Measurements from ENCODE around the gene ABCC6. TPM values are rescaled to one million over a fixed set of nuclear protein-coding genes. Genes with fewer than 3 reads are reported as not detected.

Gene ABCC6
- total RNA-seq, 6 experiments from 2014 or later: 54.9 to 115 (median 97.1) TPM

DNA sequence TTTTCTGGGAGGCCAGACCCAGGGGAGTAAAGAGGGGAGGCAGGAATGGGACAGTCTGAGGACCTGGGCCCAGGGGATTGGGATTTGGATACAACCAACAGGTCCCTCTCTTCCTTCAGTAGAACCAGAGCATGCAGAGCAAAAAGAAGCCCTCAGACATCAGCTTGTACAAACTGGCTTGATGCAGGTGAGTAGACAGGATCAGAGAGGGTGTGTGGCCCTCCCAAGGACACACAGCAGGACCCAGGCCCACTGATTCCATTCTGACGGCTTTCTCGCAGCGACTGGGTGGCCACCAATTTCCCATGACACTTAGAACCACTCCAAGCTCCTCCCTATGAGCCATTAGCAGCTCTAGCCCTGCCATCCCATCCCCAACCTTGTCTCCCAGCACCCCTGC is 63.6 kb downstream of the ABCC6 start:
- Histone ChIP-seq H3K4me1 (no peaks in the 10 kb centered on the region), H3K27ac (no peak overlapping the region), H3K4me3 (no peak overlapping the region), H3K36me3 (peaks cover 0 to 87% (median 38%) of the 10 kb centered on the region in 4 donors), H3K9me3 (no peaks in the 10 kb centered on the region), H3K27me3 (no peaks in the 10 kb centered on the region)
- intact Hi-C loops (cut with DNase I): no loop called here
- ATAC-seq: no peak
- 100% methylated on average over 1 of the region's 3 CpGs for WGBS (ENCODE audit: insufficient coverage, low coverage, low lambda C conversion rate, missing lambda C conversion rate)
- no peak for TF ChIP-seq POLR2A (IDR thresholded peaks at IDR 0.05)
- TF ChIP-seq, protein P1, sequence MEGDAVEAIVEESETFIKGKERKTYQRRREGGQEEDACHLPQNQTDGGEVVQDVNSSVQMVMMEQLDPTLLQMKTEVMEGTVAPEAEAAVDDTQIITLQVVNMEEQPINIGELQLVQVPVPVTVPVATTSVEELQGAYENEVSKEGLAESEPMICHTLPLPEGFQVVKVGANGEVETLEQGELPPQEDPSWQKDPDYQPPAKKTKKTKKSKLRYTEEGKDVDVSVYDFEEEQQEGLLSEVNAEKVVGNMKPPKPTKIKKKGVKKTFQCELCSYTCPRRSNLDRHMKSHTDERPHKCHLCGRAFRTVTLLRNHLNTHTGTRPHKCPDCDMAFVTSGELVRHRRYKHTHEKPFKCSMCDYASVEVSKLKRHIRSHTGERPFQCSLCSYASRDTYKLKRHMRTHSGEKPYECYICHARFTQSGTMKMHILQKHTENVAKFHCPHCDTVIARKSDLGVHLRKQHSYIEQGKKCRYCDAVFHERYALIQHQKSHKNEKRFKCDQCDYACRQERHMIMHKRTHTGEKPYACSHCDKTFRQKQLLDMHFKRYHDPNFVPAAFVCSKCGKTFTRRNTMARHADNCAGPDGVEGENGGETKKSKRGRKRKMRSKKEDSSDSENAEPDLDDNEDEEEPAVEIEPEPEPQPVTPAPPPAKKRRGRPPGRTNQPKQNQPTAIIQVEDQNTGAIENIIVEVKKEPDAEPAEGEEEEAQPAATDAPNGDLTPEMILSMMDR (IDR thresholded peaks at IDR 0.05): no peak
- DNase-seq: no peak

DNA sequence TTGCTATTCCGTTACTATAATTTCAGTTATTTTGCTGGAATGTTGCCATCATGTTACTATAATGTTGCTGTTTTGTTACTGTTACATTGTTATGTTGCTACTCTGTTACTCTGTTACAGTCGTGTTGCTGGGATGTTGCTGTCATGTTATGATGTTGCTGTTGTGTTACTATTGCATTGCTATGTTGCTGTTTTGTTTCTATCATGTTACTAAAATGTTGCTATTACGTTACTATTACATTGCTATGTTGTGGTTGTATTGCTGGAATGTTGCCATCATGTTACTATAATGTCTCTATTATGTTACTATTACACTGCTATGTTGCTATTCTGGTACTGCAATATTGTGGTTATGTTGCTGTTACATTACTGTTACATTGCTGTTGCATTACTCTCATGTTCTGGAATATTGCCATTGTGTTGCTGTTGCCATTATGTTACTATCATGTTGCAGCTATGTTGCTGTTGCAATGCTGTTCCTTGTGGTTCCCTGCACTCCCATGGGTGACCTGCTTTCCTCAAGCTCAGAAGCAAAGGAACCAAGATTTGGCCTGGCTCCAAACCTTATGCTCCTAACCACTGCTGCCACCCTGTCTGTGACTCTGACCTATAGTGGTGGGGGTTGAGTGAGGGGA is 64.4 kb downstream of the ABCC6 start:
- TF ChIP-seq POLR2A (IDR thresholded peaks at IDR 0.05): no peak
- TF ChIP-seq, protein P1 (IDR thresholded peaks at IDR 0.05): no peak
- Histone ChIP-seq H3K4me3 (no peak overlapping the region), H3K27me3 (no peaks in the 10 kb centered on the region), H3K4me1 (no peaks in the 10 kb centered on the region), H3K36me3 (peaks cover 0 to 88% (median 38%) of the 10 kb centered on the region in 4 donors), H3K27ac (no peak overlapping the region), H3K9me3 (no peaks in the 10 kb centered on the region)
- DNase-seq: no peak
- WGBS (ENCODE audit: insufficient coverage, low coverage, low lambda C conversion rate, missing lambda C conversion rate): 71% methylated on average over 3 of the region's 3 CpGs
- intact Hi-C loops (cut with DNase I): no loop called here
- ATAC-seq: peak; percentile 10 to 19 (median 13)

- DNase-seq (no peak), ATAC-seq (no peak)
- Histone ChIP-seq H3K4me3 (no peak overlapping the region), H3K27me3 (no peaks in the 10 kb centered on the region), H3K4me1 (no peaks in the 10 kb centered on the region), H3K36me3 (peaks cover 0 to 88% (median 35%) of the 10 kb centered on the region in 4 donors), H3K9me3 (no peaks in the 10 kb centered on the region), H3K27ac (no peak overlapping the region)
- WGBS (ENCODE audit: insufficient coverage, low coverage, low lambda C conversion rate, missing lambda C conversion rate): 98% methylated on average over 3 of the region's 4 CpGs
- intact Hi-C loops (cut with DNase I): no loop called here
- TF ChIP-seq, protein P1 (IDR thresholded peaks at IDR 0.05): no peak
- no peak for TF ChIP-seq POLR2A (IDR thresholded peaks at IDR 0.05)
Observed at GRCh38 chr16:16158082-16158658, 65.1 kb downstream of the ABCC6 start.

- TF ChIP-seq, protein P1 (IDR thresholded peaks at IDR 0.05): no peak
- TF ChIP-seq POLR2A (IDR thresholded peaks at IDR 0.05): no peak
- Histone ChIP-seq H3K27ac (no peak overlapping the region), H3K27me3 (no peaks in the 10 kb centered on the region), H3K4me1 (no peaks in the 10 kb centered on the region), H3K9me3 (no peaks in the 10 kb centered on the region), H3K4me3 (no peak overlapping the region), H3K36me3 (peaks cover 0 to 83% (median 28%) of the 10 kb centered on the region in 4 donors)
- 67% methylated on average over 1 of the region's 1 CpG for WGBS (ENCODE audit: insufficient coverage, low coverage, low lambda C conversion rate, missing lambda C conversion rate)
- no peak for ATAC-seq
- intact Hi-C loops (cut with DNase I): no loop called here
- no peak for DNase-seq
Observed at GRCh38 chr16:16157166-16157565, 66.1 kb downstream of the ABCC6 start.
